B cell (primary cell): Measurements from ENCODE around the gene CMC4. TPM values are rescaled to one million over a fixed set of nuclear protein-coding genes. Genes with fewer than 3 reads are reported as not detected.
A peak's percentile ranks its signal among the peaks of the same experiment; 100 is the strongest.

Source experiments
- ATAC-seq: fragments of 200-7000 bp; cut with Tn5 transposase; one replicate; pipeline ENCODE4 v1.10.0; 2021; ENCODE audit warnings: low read depth, mild to moderate bottlenecking, moderate number of reproducible peaks, moderate library complexity
- CTCF ChIA-PET: fragments of 350-600 bp; sonication (Branson Sonifier 250); formaldehyde crosslinking; loops from one replicate; lab custom pipeline; 2021; ENCODE audit warnings: antibody characterized with exemption, inconsistent platforms; lab: Charles Lee
- POLR2A ChIA-PET: fragments of 350-600 bp; sonication (Branson Sonifier 250); formaldehyde crosslinking; loops from one replicate; lab custom pipeline; 2021; ENCODE audit warnings: antibody characterized with exemption; lab: Charles Lee
- DNase-seq: peaks from one replicate; pipeline ENCODE4 v3.0.0; 2013
- H2AFZ ChIP-seq: 2 replicates; pipeline ENCODE4 v1.6.1; 2012; ENCODE audit warnings: mild to moderate bottlenecking, low read depth, low read length; ENCODE audit not compliant: insufficient read depth, poor library complexity, severe bottlenecking
- H3K27ac ChIP-seq, 2 donors: 1 replicate in 1 of 2; 2 replicates in 1 of 2; pipeline ENCODE4 v1.5.1; 2012 to 2013; ENCODE audit warnings: low read length in 2 of 2, mild to moderate bottlenecking in 2 of 2, moderate library complexity in 1 of 2
- H3K27me3 ChIP-seq, 4 experiments: fragments of 200-600 bp in 1 of 4; sonication (generic) in 1 of 4; replicated peaks in 1 of 4; 1 replicate in 2 of 4; 2 replicates in 2 of 4; pipeline versions ENCODE4 v1.6.1 to v1.7.0; 2013 to 2016; ENCODE audit warnings: low read length in 3 of 4, mild to moderate bottlenecking in 2 of 4, mixed read lengths in 1 of 4, moderate library complexity in 1 of 4; ENCODE audit not compliant: insufficient read depth in 4 of 4, control insufficient read depth in 3 of 4; ENCODE audit errors: control extremely low read depth in 1 of 4
- H3K36me3 ChIP-seq, 2 experiments: replicated peaks in 1 of 2; 1 replicate in 1 of 2; 2 replicates in 1 of 2; pipeline versions ENCODE4 v1.6.1 to v1.7.1; 2013; ENCODE audit warnings: low read length in 1 of 2; ENCODE audit not compliant: insufficient read depth in 2 of 2, control insufficient read depth in 1 of 2; ENCODE audit errors: control extremely low read depth in 1 of 2, extremely low read depth in 1 of 2
- H3K4me1 ChIP-seq, 2 donors: fragments of 200-600 bp in 1 of 2; sonication (generic) in 1 of 2; 1 replicate in 1 of 2; 2 replicates in 1 of 2; pipeline versions ENCODE4 v1.5.1 to v1.6.1; 2013 to 2017; ENCODE audit warnings: low read length in 2 of 2; ENCODE audit not compliant: control insufficient read depth in 2 of 2, insufficient read depth in 2 of 2
- H3K4me2 ChIP-seq: replicated peaks from 2 replicates; pipeline ENCODE3; 2012; ENCODE audit warnings: mild to moderate bottlenecking, low read depth, low read length; ENCODE audit not compliant: poor library complexity, severe bottlenecking
- H3K4me3 ChIP-seq, 5 experiments: fragments of 200-600 bp in 1 of 5; sonication (generic) in 1 of 5; 1 replicate in 3 of 5; 2 replicates in 2 of 5; pipeline versions ENCODE4 v1.5.1 to v1.7.0; 2011 to 2016; ENCODE audit warnings: low read length in 4 of 5, mild to moderate bottlenecking in 4 of 5, low read depth in 2 of 5, control low read depth in 1 of 5, moderate library complexity in 1 of 5; ENCODE audit not compliant: insufficient read depth in 1 of 5; ENCODE audit errors: control extremely low read depth in 1 of 5, extremely low read depth in 1 of 5
- H3K79me2 ChIP-seq: fragments of 200-600 bp; sonication (generic); one replicate; pipeline ENCODE4 v1.6.0; 2016; ENCODE audit warnings: low read length; ENCODE audit not compliant: control insufficient read depth, insufficient read depth
- H3K9ac ChIP-seq: fragments of 200-600 bp; sonication (generic); 2 replicates; pipeline ENCODE4 v1.6.1; 2017; ENCODE audit warnings: mild to moderate bottlenecking, low read length, moderate library complexity
- H3K9me3 ChIP-seq, 3 donors: one replicate each; pipeline versions ENCODE4 v1.6.1 to v1.7.1; 2013; ENCODE audit warnings: low read length in 2 of 3; ENCODE audit not compliant: control insufficient read depth in 2 of 3, insufficient read depth in 1 of 3; ENCODE audit errors: control extremely low read depth in 1 of 3
- H4K20me1 ChIP-seq: 2 replicates; pipeline ENCODE4 v1.6.0; 2012; ENCODE audit warnings: mild to moderate bottlenecking, low read length; ENCODE audit not compliant: insufficient read depth, control insufficient read depth, poor library complexity, severe bottlenecking
- H3K27ac Mint-ChIP-seq: one replicate; pipeline ENCODE4 v1.8.0; 2021; ENCODE audit warnings: mixed read lengths
- H3K27me3 Mint-ChIP-seq: one replicate; pipeline ENCODE4 v1.8.0; 2021; ENCODE audit warnings: mixed read lengths
- H3K4me1 Mint-ChIP-seq: one replicate; pipeline ENCODE4 v1.8.0; 2021; ENCODE audit warnings: mixed read lengths
- H3K4me3 Mint-ChIP-seq: one replicate; pipeline ENCODE4 v1.8.0; 2021; ENCODE audit warnings: mixed read lengths
- H3K9me3 Mint-ChIP-seq: one replicate; pipeline ENCODE4 v1.8.0; 2022; ENCODE audit warnings: mixed read lengths; ENCODE audit not compliant: insufficient read depth
- CTCF ChIP-seq: fragments of 200-600 bp; IDR thresholded peaks from one replicate; pipeline ENCODE4 v1.8.0; 2022; ENCODE audit warnings: antibody characterized with exemption, mild to moderate bottlenecking
- EZH2 ChIP-seq: IDR thresholded peaks from 2 replicates; pipeline ENCODE4 v1.6.1; 2012; ENCODE audit warnings: borderline replicate concordance, low read depth, mild to moderate bottlenecking, moderate library complexity, low read length; ENCODE audit not compliant: insufficient read depth, poor library complexity, severe bottlenecking
- WGBS: methylation state at CpG from one replicate; pipeline ENCODE4 v1.1.5; 2013; ENCODE audit warnings: missing lambda C conversion rate; ENCODE audit not compliant: insufficient coverage; 5-methylcytosine and 5-hydroxymethylcytosine counted together
- intact Hi-C: fragments of 100-400 bp; cut with micrococcal nuclease; formaldehyde crosslinking; loops from one replicate; pipeline ENCODE4 v1.10.0; 2022
- polyA plus RNA-seq: library from polyadenylated mRNA; depleted of rRNA; stranded (reverse); fragments of >200 nt; gene quantifications from 2 replicates; pipeline ENCODE4 v1.2.3, GENCODE V29; 2012
- total RNA-seq, 2 donors: library from RNA; stranded (reverse); fragments of 120-200 nt in 1 of 2; gene quantifications; 1 replicate in 1 of 2; 2 replicates in 1 of 2; pipeline versions ENCODE4 v1.2.3 to v1.2.4, GENCODE V29; 2013 to 2022

The CMC4 gene
- total and polyA plus RNA-seq, 2 donors (not counting 1 experiment from before 2014, with no cell fraction given), result 6.0 to 10.1 TPM

- H3K9ac ChIP-seq, result no peak overlapping the region
- no peak overlapping the region for H3K4me2 ChIP-seq
- Mint-ChIP-seq H3K27ac (no peak overlapping the region), H3K27me3 (no peaks in the 10 kb centered on the region), H3K4me1 (no peaks in the 10 kb centered on the region), H3K4me3 (no peak overlapping the region), H3K9me3 (no peaks in the 10 kb centered on the region)
- no peak overlapping the region for H3K27ac ChIP-seq
- no peaks in the 10 kb centered on the region for H3K79me2 ChIP-seq
- 97% methylated on average over 24 of the region's 26 CpGs for WGBS
- ATAC-seq (no peak), DNase-seq (no peak)
- POLR2A ChIA-PET, result no interaction called here
- H2AFZ ChIP-seq, result no peak overlapping the region
- no peak overlapping the region for H3K4me3 ChIP-seq
- no peak for TF ChIP-seq EZH2
- no peak for TF ChIP-seq CTCF
- peaks cover 3 to 7% of the 10 kb centered on the region in 2 experiments for H3K36me3 ChIP-seq
- CTCF ChIA-PET, result interaction anchor here (0.7 to 2.2 kb wide), 5 partner anchors 11 to 170 kb away, joined by 3 to 8 read pairs (median 5); no protein-coding TSS in a partner anchor
- H3K4me1 ChIP-seq, result no peaks in the 10 kb centered on the region
- intact Hi-C loops, result no loop called here
- H4K20me1 ChIP-seq, result no peaks in the 10 kb centered on the region
- no peaks in the 10 kb centered on the region for H3K9me3 ChIP-seq
- no peaks in the 10 kb centered on the region for H3K27me3 ChIP-seq
Observed at GRCh38 chrX:155086961-155087735, 16.2 kb upstream of the CMC4 start.

GRCh38 chrX:155086202-155086840, 15.4 kb upstream of the CMC4 start:
- peak; percentile 56 for DNase-seq
- POLR2A ChIA-PET, result no interaction called here
- Histone ChIP-seq H4K20me1 (no peaks in the 10 kb centered on the region), H3K4me1 (no peaks in the 10 kb centered on the region), H3K4me2 (no peak overlapping the region), H3K27me3 (no peaks in the 10 kb centered on the region), H3K27ac (no peak overlapping the region), H3K9ac (no peak overlapping the region), H3K36me3 (peaks cover 3 to 7% of the 10 kb centered on the region in 2 experiments), H3K79me2 (no peaks in the 10 kb centered on the region), H3K4me3 (no peak overlapping the region), H3K9me3 (no peaks in the 10 kb centered on the region), H2AFZ (no peak overlapping the region)
- Mint-ChIP-seq H3K27ac (no peak overlapping the region), H3K4me1 (no peaks in the 10 kb centered on the region), H3K9me3 (no peaks in the 10 kb centered on the region), H3K4me3 (no peak overlapping the region), H3K27me3 (no peaks in the 10 kb centered on the region)
- TF ChIP-seq CTCF (peak; percentile 45), EZH2 (no peak)
- peak; percentile 49 for ATAC-seq
- intact Hi-C loops, result no loop called here
- WGBS, result 95% methylated on average over 13 of the region's 24 CpGs
- CTCF ChIA-PET, result interaction anchor here (0.7 to 2.2 kb wide), 5 partner anchors 12 to 169 kb away, joined by 3 to 8 read pairs (median 5); no protein-coding TSS in a partner anchor
